Fibroblast of lung (primary cell): Measurements from ENCODE around the gene PLEKHG7. TPM values are rescaled to one million over a fixed set of nuclear protein-coding genes. Genes with fewer than 3 reads are reported as not detected.

Source experiments
- DNase-seq, 2 donors: peaks; one replicate each; pipeline versions ENCODE4 v3.0.0 to v3.0.0-alpha.2; 2010; ENCODE audit warnings: low read depth in 2 of 2
- H2AFZ ChIP-seq: 2 replicates; pipeline ENCODE4 v1.5.1; 2012; ENCODE audit warnings: low read length, control low read depth, inconsistent platforms
- H3K27ac ChIP-seq: 2 replicates; pipeline ENCODE4 v1.5.1; 2011; ENCODE audit warnings: low read length, control low read depth; ENCODE audit not compliant: insufficient read depth
- H3K27me3 ChIP-seq: 2 replicates; pipeline ENCODE4 v1.5.1; 2011; ENCODE audit warnings: mild to moderate bottlenecking, low read length; ENCODE audit not compliant: control insufficient read depth, insufficient read depth
- H3K36me3 ChIP-seq: 2 replicates; pipeline ENCODE4 v1.5.1; 2011; ENCODE audit warnings: low read length; ENCODE audit not compliant: control insufficient read depth, insufficient read depth
- H3K4me1 ChIP-seq: 2 replicates; pipeline ENCODE4 v1.5.1; 2011; ENCODE audit warnings: low read length; ENCODE audit not compliant: control insufficient read depth, insufficient read depth; ENCODE audit errors: extremely low read depth
- H3K4me2 ChIP-seq: 2 replicates; pipeline ENCODE4 v1.5.1; 2011; ENCODE audit warnings: low read length, control low read depth; ENCODE audit not compliant: insufficient read depth; ENCODE audit errors: extremely low read depth
- H3K4me3 ChIP-seq, 4 experiments: fragments of 200-600 bp in 1 of 4; sonication (generic) in 1 of 4; replicated peaks in 1 of 4; 2 replicates each; pipeline ENCODE4 v1.5.1; 2011 to 2016; ENCODE audit warnings: low read length in 4 of 4, low read depth in 3 of 4, mild to moderate bottlenecking in 3 of 4, control low read depth in 2 of 4, inconsistent platforms in 1 of 4, mixed read lengths in 1 of 4; ENCODE audit not compliant: insufficient read depth in 1 of 4; ENCODE audit errors: control extremely low read depth in 1 of 4
- H3K79me2 ChIP-seq: 2 replicates; pipeline ENCODE4 v1.5.1; 2012; ENCODE audit warnings: mild to moderate bottlenecking, low read length, inconsistent platforms; ENCODE audit not compliant: control insufficient read depth, insufficient read depth
- H3K9ac ChIP-seq: 2 replicates; pipeline ENCODE4 v1.5.1; 2011; ENCODE audit warnings: mild to moderate bottlenecking, low read length, control low read depth; ENCODE audit not compliant: insufficient read depth
- H3K9me3 ChIP-seq: 2 replicates; pipeline ENCODE4 v1.5.1; 2012; ENCODE audit warnings: low read depth, low read length; ENCODE audit not compliant: control insufficient read depth, insufficient read depth
- H4K20me1 ChIP-seq: 2 replicates; pipeline ENCODE4 v1.5.1; 2011; ENCODE audit warnings: low read length; ENCODE audit not compliant: control insufficient read depth, insufficient read depth; ENCODE audit errors: extremely low read depth
- CTCF ChIP-seq, 2 donors: IDR thresholded peaks in 1 of 2; conservative IDR thresholded peaks in 1 of 2; 1 replicate in 1 of 2; 2 replicates in 1 of 2; pipeline ENCODE4 v1.5.1; 2011 to 2012; ENCODE audit warnings: low read length in 2 of 2, control low read depth in 1 of 2, inconsistent platforms in 1 of 2, low read depth in 1 of 2, mild to moderate bottlenecking in 1 of 2
- EZH2 ChIP-seq: IDR thresholded peaks from 2 replicates; pipeline ENCODE4 v1.5.1; 2012; ENCODE audit warnings: low read length, control low read depth, mild to moderate bottlenecking; ENCODE audit errors: missing control alignments
- polyA plus RNA-seq, 2 donors: library from polyadenylated mRNA; depleted of rRNA in 1 of 2; stranded (reverse) in 1 of 2; unstranded in 1 of 2; fragments of >200 nt; gene quantifications; 2 replicates each; pipeline ENCODE4 v1.2.1, GENCODE V29; 2011 to 2012; ENCODE audit warnings: missing spikeins in 1 of 2
- total RNA-seq: library from RNA; depleted of rRNA; stranded (reverse); fragments of >200 nt; gene quantifications from 2 replicates; pipeline ENCODE4 v1.2.1, GENCODE V29; 2014

PLEKHG7 gene
- total and polyA plus RNA-seq, 2 donors (not counting 1 experiment from before 2014, with no cell fraction given) = not detected

DNA sequence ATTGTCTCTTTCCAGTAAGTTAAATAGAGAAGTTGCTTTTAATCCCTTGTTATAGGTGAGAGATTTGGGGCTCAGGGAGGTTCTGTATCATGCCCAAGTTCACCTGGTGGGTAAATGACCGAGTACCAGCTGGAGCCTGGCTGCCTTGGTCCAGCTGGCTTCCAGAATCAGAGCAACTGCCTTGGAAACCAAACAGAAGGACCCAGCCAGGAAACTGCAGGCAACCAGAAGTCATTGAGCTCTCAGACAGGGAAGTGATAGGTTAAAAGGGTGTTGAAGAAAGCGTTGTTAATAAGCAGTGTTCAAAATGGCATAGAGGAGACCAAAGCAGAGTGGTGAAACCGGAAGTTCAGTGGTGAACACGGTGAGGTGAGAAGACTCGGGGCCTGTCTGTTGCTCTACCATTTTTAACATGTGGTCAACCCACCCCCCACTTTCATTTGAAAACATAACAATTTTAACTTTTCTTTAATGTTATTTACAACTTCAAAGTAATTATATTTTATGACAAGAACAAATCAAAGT is 54.9 kb downstream of the PLEKHG7 start:
- Histone ChIP-seq H3K9ac (no peak overlapping the region), H3K36me3 (no peaks in the 10 kb centered on the region), H3K4me2 (no peak overlapping the region), H3K27ac (no peak overlapping the region), H3K79me2 (no peaks in the 10 kb centered on the region), H3K27me3 (no peaks in the 10 kb centered on the region), H3K4me1 (peaks cover 2% of the 10 kb centered on the region), H2AFZ (no peak overlapping the region), H4K20me1 (no peaks in the 10 kb centered on the region), H3K4me3 (no peak overlapping the region), H3K9me3 (no peaks in the 10 kb centered on the region)
- no peak for DNase-seq
- TF ChIP-seq EZH2 = no peak
- TF ChIP-seq CTCF (conservative IDR thresholded peaks at IDR 0.05 in 1 of 2, IDR thresholded peaks at IDR 0.05 in 1 of 2; ENCODE audit: low read depth in 1 of 2, low read length in 2 of 2) = no peak

DNA sequence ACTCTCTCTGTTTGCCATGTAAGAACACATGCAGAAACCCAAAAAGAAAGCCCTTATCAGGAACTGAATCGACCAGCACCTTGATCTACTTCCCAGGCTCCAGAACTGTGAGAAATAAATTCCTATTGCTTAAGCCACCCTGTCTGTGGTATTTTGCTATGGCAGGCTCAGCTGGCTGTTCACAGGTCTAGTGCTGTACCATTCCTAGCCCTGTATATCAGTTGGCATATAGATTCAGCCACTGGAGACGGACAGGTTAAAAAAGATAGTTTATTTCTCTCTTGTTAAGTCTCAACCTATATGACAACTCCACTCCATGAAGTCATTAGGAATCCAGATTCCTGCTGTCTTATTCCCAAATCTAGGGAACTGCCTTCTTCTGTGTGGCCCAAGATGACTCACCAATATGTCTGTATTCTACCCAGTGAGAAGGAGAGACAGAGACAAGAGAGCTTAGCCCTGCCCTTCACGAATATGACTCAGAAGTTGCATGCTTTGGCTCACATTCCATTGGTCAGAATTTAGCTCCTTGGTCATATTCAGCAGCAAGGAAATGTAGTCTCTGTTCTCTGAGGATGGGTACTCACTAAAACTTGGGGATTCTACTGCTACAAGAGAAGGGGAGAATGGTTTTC is 57.0 kb downstream of the PLEKHG7 start:
- Histone ChIP-seq H3K79me2 (no peaks in the 10 kb centered on the region), H4K20me1 (no peaks in the 10 kb centered on the region), H3K27me3 (no peaks in the 10 kb centered on the region), H3K9ac (no peak overlapping the region), H3K9me3 (no peaks in the 10 kb centered on the region), H2AFZ (no peak overlapping the region), H3K4me1 (peaks cover 2% of the 10 kb centered on the region), H3K36me3 (no peaks in the 10 kb centered on the region), H3K27ac (no peak overlapping the region), H3K4me2 (no peak overlapping the region), H3K4me3 (no peak overlapping the region)
- TF ChIP-seq CTCF (conservative IDR thresholded peaks at IDR 0.05 in 1 of 2, IDR thresholded peaks at IDR 0.05 in 1 of 2; ENCODE audit: low read depth in 1 of 2, low read length in 2 of 2) (no peak), EZH2 (no peak)
- DNase-seq = peak; percentile 93 to 98

DNA sequence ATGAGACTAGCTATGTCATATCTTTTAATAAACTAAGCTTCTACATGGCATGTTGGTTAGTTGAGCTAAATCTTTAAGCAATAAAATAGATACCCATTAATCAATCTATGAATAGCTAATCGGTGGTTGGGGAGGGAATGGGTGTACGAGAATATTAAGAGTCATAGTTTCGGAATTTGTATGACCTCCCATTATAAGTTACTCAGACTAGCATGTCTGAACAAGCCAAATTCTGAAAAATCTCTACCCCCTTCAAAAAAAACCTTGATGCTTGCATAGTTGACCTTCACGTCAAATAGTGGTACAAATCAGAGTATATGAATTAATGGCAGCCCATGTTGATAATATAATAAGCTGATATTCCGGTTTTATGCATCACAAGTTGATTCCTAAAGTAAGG is 60.0 kb downstream of the PLEKHG7 start:
- Histone ChIP-seq H3K36me3 (no peaks in the 10 kb centered on the region), H3K79me2 (no peaks in the 10 kb centered on the region), H3K9me3 (no peaks in the 10 kb centered on the region), H3K27me3 (no peaks in the 10 kb centered on the region), H2AFZ (no peak overlapping the region), H3K4me3 (no peak overlapping the region), H3K4me2 (no peak overlapping the region), H3K4me1 (peaks cover 2% of the 10 kb centered on the region), H4K20me1 (no peaks in the 10 kb centered on the region), H3K27ac (no peak overlapping the region), H3K9ac (no peak overlapping the region)
- DNase-seq = peak in 1 of 2 donors; percentile 34
- TF ChIP-seq EZH2 = no peak
- no peak for TF ChIP-seq CTCF (conservative IDR thresholded peaks at IDR 0.05 in 1 of 2, IDR thresholded peaks at IDR 0.05 in 1 of 2; ENCODE audit: low read depth in 1 of 2, low read length in 2 of 2)
